Vagina (tissue), 2 donors: ENCODE results near the gene C1QTNF5. TPM values are rescaled to one million over a fixed set of nuclear protein-coding genes. Genes with fewer than 3 reads are reported as not detected.

Experiments
- DNase-seq, 2 donors: peaks; one replicate each; pipeline ENCODE4 v3.0.0-alpha.2; 2017; ENCODE audit errors: extremely low spot score in 2 of 2
- H3K27ac ChIP-seq: fragments of 200-600 bp; sonication (generic); one replicate; pipeline ENCODE4 v1.5.1; 2019
- H3K27me3 ChIP-seq: fragments of 200-600 bp; sonication (generic); one replicate; pipeline ENCODE4 v1.5.1; 2019
- H3K36me3 ChIP-seq, 2 donors: fragments of 200-600 bp; sonication (generic); one replicate each; pipeline ENCODE4 v1.5.1; 2017 to 2019
- H3K4me1 ChIP-seq: fragments of 200-600 bp; sonication (generic); one replicate; pipeline ENCODE4 v1.5.1; 2019
- H3K4me3 ChIP-seq, 2 donors: fragments of 200-600 bp; sonication (generic); 1 replicate in 1 of 2; 2 replicates in 1 of 2; pipeline ENCODE4 v1.5.1; 2016 to 2019
- H3K9me3 ChIP-seq: fragments of 200-600 bp; sonication (generic); one replicate; pipeline ENCODE4 v1.5.1; 2019
- POLR2A ChIP-seq, 2 donors: fragments of 450-650 bp; IDR thresholded peaks; one replicate each; pipeline ENCODE4 v1.6.1; 2017; ENCODE audit warnings: antibody characterized with exemption in 2 of 2, mild to moderate bottlenecking in 2 of 2, moderate library complexity in 2 of 2
- POLR2AphosphoS5 ChIP-seq, 2 donors: sonication (generic); formaldehyde crosslinking; IDR thresholded peaks; one replicate each; pipeline ENCODE4 v1.9.0; 2017; ENCODE audit warnings: antibody characterized with exemption in 2 of 2, mild to moderate bottlenecking in 2 of 2, low read depth in 1 of 2; ENCODE audit not compliant: insufficient read depth in 1 of 2
- intact Hi-C: fragments of 100-400 bp; cut with DNase I; formaldehyde crosslinking; loops from one replicate; pipeline ENCODE4 v1.15.1; 2023
- total RNA-seq: library from RNA; depleted of rRNA; stranded (reverse); fragments of >200 nt; gene quantifications from one replicate; pipeline ENCODE4 v1.2.3, GENCODE V29; 2016
- TF ChIP-seq, protein P1 (sequence below), 3 experiments: fragments of 450-650 bp in 2 of 3; fragments of 200-600 bp in 1 of 3; sonication (generic) in 1 of 3; IDR thresholded peaks; one replicate each; pipeline ENCODE4 v1.5.1; 2017 to 2019; ENCODE audit warnings: antibody characterized with exemption in 3 of 3, mild to moderate bottlenecking in 2 of 3, moderate library complexity in 2 of 3

C1QTNF5 gene
- total RNA-seq, 1 donor from 2014 or later, result 32.2 TPM

DNA sequence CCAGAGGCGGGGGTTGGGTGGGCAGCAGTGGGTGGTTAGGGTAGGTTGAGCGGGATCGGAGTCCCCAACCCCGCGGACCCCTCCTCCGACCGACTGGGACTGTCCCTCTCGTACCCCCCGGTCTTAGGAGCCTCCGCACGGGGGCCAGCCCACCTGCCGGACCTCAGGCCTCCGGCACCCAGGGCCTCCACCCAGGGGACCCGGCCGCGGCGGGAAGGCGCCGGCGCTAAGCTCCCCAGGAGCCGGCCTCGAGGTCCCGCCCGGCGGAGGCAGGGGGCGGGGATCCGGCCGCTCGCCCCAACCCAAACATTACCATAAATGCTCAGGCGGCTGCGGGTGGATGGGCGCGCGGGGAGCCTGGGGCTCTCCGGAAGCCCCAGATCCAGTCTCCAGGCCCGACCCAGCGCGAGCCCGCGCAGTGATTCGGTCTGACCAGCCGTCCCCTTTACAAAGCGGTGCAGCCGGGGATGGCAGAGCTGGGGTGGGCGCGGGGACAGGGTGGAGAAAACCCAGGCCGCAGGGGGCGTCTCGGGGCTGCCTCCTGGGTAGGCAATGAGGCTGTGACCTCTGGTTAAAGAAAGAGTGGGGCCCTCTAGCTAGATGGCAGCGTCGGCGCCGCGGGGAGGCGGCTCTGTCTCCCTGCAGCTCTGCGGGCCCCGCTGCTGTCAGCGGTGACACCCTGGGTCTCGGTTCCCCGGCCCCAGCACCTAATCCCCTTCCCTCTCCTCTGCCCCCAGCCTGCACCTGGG lies 19.7 kb downstream of the C1QTNF5 start:
- H3K27ac ChIP-seq, result peak overlapping the region; percentile 88
- no peaks in the 10 kb centered on the region for H3K9me3 ChIP-seq
- TF ChIP-seq POLR2A (IDR thresholded peaks at IDR 0.05) (peak in 1 of 2 donors; percentile 21), POLR2AphosphoS5 (IDR thresholded peaks at IDR 0.05; ENCODE audit: insufficient read depth in 1 of 2, low read depth in 1 of 2) (peak in 1 of 2 donors; percentile 76)
- TF ChIP-seq, protein P1, sequence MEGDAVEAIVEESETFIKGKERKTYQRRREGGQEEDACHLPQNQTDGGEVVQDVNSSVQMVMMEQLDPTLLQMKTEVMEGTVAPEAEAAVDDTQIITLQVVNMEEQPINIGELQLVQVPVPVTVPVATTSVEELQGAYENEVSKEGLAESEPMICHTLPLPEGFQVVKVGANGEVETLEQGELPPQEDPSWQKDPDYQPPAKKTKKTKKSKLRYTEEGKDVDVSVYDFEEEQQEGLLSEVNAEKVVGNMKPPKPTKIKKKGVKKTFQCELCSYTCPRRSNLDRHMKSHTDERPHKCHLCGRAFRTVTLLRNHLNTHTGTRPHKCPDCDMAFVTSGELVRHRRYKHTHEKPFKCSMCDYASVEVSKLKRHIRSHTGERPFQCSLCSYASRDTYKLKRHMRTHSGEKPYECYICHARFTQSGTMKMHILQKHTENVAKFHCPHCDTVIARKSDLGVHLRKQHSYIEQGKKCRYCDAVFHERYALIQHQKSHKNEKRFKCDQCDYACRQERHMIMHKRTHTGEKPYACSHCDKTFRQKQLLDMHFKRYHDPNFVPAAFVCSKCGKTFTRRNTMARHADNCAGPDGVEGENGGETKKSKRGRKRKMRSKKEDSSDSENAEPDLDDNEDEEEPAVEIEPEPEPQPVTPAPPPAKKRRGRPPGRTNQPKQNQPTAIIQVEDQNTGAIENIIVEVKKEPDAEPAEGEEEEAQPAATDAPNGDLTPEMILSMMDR (IDR thresholded peaks at IDR 0.05), result peak in 1 of 3 experiments; percentile 2
- peak in 1 of 2 donors; percentile 86 for DNase-seq
- H3K4me1 ChIP-seq, result peaks cover 52% of the 10 kb centered on the region
- peak overlapping the region; percentile 41 to 48 for H3K4me3 ChIP-seq
- H3K27me3 ChIP-seq, result no peaks in the 10 kb centered on the region
- intact Hi-C loops, result no loop called here
- no peaks in the 10 kb centered on the region for H3K36me3 ChIP-seq

- intact Hi-C loops, result no loop called here
- Histone ChIP-seq H3K27ac (peak overlapping the region; percentile 88), H3K36me3 (no peaks in the 10 kb centered on the region), H3K4me3 (peak overlapping the region; percentile 41 to 48), H3K4me1 (peaks cover 58% of the 10 kb centered on the region), H3K9me3 (no peaks in the 10 kb centered on the region), H3K27me3 (no peaks in the 10 kb centered on the region)
- DNase-seq, result no peak
- TF ChIP-seq, protein P1 (IDR thresholded peaks at IDR 0.05), result no peak
Measured at GRCh38 chr11:119320240-119320775, 20.4 kb downstream of the C1QTNF5 start.

GRCh38 chr11:119319700-119320239 lies 20.9 kb downstream of the C1QTNF5 start:
- Histone ChIP-seq H3K36me3 (no peaks in the 10 kb centered on the region), H3K4me1 (peaks cover 64% of the 10 kb centered on the region), H3K4me3 (no peak overlapping the region), H3K27me3 (no peaks in the 10 kb centered on the region), H3K27ac (peak overlapping the region; percentile 88), H3K9me3 (no peaks in the 10 kb centered on the region)
- TF ChIP-seq, protein P1 (IDR thresholded peaks at IDR 0.05), result no peak
- peak in 1 of 2 donors; percentile 29 for TF ChIP-seq POLR2AphosphoS5 (IDR thresholded peaks at IDR 0.05; ENCODE audit: insufficient read depth in 1 of 2, low read depth in 1 of 2)
- DNase-seq, result no peak
- intact Hi-C loops, result loop anchor here (5.0 kb wide), 1 partner anchor 112 kb away; the partner anchor contains the start of gene CBL

DNA sequence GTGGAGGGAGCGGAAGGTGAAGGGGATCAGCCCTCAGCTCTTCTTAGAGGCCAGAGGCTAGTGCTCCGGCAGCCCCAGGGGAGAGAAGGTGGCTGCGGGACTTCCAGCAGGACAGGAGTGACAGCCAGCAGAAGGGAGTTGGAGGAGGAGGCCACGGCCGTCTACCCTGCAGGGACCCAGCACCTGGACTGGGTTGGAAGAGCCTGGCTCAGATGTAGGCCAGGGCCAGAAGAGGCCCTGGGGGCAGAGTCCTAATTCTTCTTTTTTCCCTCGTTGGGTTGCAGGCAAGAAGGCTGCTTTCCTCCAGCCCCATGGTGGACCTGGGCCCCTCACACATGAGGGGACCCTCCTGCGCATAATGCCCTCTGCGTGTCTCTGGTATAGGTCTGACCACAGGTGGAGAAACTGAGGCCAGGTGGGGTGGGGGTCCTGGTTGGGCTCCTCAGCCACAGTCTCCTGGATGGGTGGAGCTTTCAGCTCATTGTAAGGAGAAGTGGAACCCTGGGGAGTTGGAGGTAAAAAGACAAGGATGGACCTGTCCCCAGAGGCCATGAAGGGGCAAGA lies 21.5 kb downstream of the C1QTNF5 start:
- Histone ChIP-seq H3K27me3 (no peaks in the 10 kb centered on the region), H3K9me3 (no peaks in the 10 kb centered on the region), H3K36me3 (no peaks in the 10 kb centered on the region), H3K4me3 (no peak overlapping the region), H3K27ac (peak overlapping the region; percentile 88), H3K4me1 (peaks cover 69% of the 10 kb centered on the region)
- DNase-seq, result no peak
- TF ChIP-seq, protein P1 (IDR thresholded peaks at IDR 0.05), result no peak
- TF ChIP-seq POLR2A (IDR thresholded peaks at IDR 0.05), result no peak
- no peak for TF ChIP-seq POLR2AphosphoS5 (IDR thresholded peaks at IDR 0.05; ENCODE audit: insufficient read depth in 1 of 2, low read depth in 1 of 2)
- intact Hi-C loops, result loop anchor here (5.0 kb wide), 1 partner anchor 112 kb away; the partner anchor contains the start of gene CBL
